GM19025 (cell line): ENCODE data around the gene PYCR2.
"Not testable (repeated sequence)": the region's sequence is repeated elsewhere in the genome, so short reads cannot be mapped to it uniquely, and the experiment has no call there.

ENCODE experiments used
- ATAC-seq: cut with Tn5 transposase; IDR thresholded peaks from one replicate; pipeline ENCODE4 v1.9.1; 2021; ENCODE audit warnings: mild to moderate bottlenecking, low read depth, moderate library complexity; ENCODE audit not compliant: unreplicated experiment

The PYCR2 gene

DNA sequence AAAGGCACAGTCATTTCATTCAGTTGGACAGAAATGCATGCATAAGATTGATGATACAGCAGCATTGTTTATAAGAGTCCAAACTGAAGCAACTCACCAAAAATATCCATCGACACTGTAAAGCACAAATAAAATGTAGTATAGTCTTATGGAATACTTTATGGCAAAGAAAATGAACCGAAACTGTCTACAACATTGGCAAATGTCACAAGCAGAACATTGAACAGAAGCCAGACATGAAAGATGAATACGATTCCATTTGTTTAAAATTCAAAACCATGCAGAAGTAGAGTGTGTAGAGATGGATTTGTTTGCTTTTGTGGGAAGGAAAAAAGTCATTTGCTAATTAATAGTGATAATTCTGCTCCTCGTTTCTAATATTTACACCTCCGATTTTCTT lies 27.6 kb downstream of the PYCR2 start:
- no peak for ATAC-seq

DNA sequence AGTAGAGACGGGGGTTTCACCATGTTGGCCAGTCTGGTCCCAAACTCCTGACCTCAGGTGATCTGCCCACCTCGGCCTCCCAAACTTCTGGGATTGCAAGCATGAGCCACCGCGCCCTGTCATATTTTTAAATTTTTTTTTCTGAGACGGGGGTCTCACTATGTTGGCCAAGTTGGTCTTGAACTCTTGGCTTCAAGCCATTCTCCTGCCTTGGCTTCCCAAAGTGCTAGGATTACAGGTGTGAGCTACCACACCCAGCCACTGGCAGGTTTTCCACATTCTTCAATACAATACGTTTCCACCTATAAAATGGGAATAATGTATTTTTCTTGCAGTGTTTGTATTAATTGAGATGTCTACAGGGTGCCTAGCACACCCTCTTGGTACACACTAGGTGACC lies 31.7 kb downstream of the PYCR2 start:
- no peak for ATAC-seq

DNA sequence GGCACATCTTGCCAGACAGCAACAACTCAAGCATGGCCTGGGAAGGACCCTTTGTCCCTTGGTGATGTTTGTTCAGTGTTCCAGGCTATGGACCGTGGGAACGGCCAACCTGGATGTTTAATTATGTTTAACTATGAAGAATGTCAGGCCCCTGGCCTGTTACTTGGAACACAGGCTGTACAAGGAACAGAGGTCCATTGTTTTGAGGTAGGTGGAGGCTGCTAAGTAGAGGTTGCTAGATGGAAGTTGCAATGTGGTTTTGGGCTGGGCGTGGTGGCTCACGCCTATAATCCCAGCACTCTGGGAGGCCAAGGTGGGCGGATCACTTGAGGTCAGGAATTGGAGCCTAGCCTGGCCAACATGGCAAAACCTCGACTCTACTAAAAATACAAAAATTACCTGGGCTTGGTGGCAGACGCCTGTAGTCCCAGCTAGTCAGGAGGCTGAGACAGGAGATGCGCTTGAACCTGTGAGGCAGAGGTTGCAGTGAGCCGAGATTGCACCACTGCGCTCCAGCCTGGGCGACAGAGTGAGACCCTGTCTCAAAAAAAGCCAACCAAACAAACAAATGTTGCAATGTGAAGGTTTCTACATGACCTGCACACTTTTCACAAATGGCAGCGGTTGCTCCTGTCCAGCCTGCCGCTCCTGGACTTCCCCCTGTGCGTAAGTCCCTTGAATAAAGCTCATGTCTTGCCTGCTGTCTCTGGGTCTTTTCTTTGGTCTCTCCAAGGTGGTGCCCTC lies 32.6 kb downstream of the PYCR2 start:
- no peak for ATAC-seq

DNA sequence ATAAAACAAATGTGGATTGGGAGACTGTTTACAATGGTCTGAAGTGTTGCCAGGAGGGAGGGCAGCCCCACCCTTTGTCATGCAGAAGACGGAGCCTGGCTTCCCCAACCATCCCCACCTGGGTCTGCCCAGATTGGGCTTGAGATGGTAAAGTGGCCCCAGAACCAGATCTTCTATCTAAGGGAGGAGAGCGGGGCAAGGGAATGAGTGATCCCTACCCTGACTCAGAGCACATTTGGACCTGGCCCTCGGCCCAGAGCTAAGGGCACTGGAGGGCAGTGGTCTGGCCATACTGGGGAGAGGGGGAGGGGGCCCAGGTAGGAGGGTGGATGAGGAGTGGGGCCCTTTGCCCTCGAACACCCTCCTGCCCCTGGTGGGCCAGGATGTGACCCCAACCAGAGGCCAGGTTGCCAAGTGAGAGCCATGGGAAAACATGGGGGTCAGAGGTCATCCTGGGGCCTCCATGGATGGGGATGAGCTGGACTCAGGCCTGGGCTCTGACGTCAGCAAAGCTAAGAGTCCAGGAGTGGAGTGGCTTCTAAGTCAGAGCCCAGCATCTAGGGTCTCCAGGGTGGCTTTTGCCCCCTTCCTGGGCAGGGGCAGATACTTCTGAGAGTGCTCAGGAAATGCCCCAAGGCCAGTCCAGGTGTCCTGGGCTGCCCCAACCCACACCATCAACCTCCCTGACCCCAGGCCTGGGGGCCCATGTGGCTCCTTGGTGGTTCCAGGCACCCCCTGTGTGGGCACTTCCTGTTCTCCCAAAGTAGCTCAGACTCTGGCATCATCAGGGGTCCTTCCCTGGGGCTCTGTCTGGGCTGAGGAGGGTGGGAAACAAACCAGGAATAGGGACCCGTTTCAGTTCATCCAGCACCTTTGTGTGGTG lies 33.5 kb downstream of the PYCR2 start:
- ATAC-seq: no peak

DNA sequence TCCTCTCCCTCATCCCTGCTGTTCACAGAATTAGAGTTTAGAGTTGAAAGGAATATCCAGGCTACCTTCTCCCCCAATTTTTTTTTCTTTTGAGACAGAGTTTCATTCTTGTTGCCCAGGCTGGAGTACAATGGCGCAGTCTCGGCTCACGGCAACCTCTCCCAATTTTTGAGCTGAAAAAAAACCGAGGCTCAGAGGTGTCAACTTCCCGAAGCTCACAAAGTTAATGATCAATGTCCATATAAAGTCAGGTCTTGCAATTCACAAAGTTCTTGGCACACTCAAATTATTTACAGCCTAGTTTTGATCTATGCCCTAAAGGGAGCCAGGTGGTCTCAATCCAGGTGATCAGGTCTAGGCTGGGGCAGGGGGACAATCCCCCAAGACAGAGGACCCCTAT lies 34.3 kb downstream of the PYCR2 start:
- ATAC-seq: no peak

DNA sequence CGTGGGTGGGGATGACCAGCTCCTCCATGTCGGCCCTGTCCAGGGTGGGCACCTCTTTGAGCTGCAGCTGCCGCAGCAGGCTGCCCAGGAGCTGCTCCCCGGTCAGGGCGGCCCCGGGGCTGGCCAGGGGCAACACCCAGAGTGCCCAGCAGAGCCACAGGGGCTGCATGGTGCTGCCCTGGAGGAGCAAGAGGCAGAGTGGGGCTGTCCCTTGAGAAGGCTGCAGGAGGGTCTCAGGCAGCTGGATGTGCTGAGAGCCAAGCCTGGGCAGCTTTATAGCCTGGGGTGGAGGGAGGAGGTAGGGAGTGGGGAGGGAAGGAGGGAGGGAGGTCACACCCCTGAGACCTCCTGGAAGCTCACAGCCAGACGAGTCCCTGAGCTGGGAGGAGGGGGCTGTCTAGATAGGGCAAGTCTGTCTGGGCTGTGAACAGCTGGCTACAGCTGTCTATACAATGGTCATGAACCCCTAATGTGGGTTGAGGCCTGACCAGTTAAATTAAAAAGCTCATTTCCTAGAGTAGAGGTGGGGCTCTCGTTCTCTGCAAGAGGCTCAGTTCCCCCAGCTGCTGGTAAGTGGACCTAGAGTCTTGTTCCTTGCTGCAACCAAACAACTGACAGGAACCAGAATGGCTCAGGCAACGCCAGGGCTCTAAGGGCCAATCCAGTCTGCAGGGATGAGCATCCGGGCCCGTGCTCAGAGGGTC lies 35.0 kb downstream of the PYCR2 start, which contains the start of gene LEFTY1:
Gene LEFTY1, minus strand, starts transcription at position 249 of the 704 bp plus-strand sequence. Its CDS starts 80 bp downstream, at position 169.
- no peak for ATAC-seq

DNA sequence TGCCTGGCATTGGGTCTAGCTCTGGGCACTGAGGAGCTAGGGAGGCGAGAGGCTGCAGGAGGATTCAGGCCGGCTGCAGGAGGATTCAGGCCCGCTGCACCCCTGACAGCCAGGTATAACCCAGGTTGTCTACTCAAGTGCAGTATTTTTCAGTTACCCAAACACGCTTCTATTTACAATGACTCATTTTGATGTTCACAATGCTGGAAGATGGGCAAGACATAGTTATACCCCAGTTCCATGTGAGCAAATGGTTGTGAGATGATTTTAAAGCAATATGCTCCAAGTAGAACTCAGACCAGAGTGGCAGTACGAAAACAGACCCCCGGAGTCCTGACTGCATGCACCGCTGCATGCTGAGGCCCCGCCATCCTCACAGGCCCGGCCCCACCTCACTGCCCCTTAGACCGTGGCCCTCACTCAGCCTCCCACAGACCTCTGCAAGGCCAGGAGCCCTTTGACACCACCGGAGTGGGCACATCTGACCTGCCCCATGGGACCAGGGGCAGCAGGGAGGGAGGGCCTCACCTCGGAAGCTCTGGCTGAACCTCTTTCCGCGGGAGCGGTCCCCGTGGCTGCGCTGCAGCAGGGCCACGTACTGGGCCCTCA lies 35.7 kb downstream of the PYCR2 start:
- ATAC-seq: no peak

DNA sequence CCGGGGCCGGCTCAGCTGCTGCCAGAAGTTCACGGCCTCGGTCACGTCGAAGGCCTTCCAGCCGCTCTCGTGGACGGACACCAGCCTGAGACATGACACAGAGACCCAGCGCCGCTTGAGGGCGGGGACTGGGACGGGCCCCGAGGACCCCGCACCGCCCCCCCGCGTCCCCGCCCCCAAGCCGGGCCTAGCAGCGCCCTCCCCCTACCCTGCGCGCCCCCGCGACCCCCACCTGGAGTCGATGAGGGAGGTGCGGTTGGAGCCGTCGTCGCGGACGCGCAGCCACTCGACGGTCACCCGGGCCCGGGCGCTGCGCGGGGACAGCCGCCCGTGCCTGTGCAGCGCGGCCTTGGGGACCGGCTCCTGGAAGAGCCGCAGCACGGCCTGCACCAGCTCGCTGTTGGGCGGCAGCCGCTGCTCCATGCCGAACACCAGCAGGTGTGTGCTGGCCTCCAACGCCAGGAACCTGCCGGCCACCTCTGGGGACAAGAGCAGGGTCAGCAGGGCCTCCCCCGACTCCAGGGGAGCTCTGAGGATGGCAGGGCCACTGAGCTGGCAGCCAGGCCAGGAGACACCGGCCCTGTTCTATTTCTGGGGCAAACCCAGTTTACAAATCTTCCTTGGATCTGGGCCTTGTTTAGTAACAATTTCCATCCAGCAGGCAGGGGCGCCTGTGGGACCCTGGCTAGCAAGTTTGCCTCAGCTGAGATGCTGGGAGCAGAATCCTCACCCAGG lies 36.3 kb downstream of the PYCR2 start:
- not testable (repeated sequence) for ATAC-seq

DNA sequence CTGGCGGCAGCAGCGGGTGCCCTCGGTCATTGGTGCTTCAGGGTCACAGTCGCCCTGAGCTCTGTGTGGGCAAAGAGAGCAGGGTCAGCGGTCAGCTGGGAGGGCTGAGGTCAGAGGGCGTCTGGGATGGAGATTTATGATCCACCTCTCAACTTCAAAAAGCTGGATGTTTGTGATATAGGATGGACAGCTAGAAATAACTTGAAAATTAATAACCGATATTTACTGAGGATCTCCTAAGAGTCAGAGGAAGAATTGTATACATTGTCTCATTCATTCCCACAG lies 37.1 kb downstream of the PYCR2 start:
- ATAC-seq: no peak

DNA sequence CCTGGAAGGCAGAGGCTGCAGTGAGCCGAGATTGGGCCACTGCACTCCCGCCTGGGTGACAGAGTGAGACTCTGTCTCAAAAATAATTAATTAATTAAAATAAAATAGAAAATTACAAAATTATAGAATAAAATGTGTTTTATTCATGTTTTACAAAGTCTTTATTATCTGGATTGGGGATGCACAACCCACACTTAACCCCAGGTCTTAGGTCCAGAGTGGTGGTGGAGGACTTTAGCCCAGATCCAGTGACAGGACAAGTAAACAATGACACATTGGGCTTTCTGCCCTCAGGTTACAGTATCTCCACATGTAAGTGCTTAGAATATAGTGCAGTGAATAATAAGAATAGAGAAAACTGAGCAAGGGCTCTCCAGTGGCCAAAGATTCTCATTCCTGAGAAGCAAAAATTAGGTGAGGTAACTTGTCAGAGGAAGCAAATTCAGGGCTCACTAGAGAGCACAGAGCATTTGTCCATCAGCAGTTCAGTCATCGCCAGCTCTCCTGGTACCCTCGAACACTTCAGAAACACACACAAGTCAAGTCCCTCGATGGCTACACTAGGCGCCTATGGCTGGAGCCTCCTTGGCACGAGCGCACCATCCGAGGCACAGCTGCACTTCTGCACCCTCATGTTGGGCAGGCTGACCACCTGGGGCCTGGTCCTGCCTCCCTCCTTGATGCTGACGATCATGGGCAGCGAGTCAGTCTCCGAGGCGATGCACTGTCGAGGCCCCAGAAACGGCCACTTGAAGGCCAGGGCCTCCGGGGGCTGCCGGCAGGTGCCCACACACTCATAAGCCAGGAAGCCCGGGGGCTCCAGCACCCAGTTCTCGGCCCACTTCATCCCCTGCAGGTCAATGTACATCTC lies 37.7 kb downstream of the PYCR2 start:
- ATAC-seq: no peak

DNA sequence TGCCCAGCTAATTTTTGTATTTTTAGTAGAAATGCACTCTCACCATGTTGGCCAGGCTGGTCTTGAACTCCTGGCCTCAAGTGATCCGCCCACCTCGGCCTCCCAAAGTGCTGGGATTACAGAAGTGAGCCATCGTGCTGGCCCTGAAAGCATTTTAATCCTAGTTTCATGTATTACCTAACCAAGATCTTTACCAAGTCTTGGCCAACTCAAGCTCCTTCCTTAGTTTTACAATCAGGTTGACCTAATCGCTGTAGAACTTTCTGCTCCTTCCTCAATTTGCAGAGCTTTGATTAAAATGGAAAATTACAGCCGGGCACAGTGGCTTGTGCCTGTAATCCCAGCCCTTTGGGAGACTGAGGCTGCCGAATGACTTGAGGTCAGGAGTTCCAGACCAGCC lies 38.7 kb downstream of the PYCR2 start:
- ATAC-seq: no peak

DNA sequence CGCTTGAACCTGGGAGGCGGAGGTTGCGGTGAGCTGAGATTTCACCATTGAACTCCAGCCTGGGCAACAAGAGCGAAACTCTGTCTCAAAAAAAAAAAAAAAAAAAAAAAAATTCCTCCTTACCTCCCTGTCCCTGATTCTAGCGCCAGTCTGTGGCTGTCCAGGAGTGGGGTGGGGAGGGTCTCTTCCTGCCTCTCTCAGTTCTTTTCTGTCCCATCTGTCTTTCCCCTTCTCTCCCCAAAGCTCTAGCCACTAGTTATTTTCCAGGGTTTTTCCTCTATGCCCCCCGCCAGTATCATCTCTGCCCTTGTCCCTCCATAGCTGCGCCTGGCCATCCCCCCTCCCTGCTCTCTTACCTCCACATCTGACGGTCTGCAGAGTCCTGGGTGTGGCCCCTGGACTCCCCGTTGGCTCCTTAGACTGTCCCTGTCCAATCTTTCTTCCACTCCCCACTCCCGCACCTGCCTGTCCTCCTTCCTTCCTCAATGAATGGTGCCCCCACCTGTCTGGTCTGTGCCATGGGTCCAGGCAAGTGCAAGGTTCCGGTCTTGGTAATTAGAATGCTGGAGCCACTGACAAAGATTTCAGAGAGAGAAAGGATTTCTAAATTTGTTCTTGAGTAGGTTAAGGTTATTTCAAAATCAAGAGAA lies 40.3 kb downstream of the PYCR2 start:
- ATAC-seq: no peak

DNA sequence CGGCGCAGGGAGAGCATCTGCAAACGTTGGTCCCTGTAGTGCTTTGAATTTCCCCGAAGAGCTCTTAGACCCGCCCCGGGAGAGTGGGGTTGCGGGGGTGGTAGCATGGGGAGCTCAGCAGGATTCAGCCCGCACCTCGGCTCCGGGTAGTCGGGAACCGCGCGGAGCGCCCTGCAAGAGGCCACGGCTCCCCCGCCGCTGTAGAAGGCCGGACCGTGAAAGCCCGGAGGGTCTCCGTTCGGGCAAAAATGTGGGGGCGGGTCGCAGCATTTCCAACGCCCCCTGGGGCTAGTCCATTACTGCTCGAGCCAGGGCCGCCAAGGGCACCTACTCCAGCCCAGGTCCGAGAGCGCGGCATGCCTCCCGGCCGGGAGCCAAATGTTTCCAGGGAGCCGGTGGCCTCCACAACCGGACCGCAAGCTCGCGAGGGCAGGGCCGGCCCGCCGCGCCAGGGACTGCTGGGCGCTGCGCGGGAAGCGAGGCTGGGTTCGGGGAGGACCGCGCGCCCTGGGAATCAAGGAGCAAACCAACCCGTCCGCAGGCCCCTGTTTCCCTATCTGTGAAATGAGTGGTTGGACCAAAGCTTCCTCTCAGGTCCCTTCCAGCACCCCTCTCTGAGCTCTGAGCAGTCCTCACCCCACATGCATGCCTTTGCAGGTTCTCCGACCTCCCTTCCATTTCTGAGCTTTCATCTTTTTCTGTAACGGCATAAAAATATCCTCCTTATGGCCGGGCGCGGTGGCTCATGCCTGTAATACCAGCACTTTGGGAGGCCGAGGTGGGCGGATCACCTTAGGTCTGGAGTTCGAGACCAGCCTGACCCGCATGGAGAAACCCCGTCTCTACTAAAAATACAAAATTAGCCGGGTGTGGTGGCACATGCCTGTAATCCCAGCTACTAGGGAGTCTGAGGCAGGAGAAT lies 41.1 kb downstream of the PYCR2 start:
- ATAC-seq: peak; percentile 20

DNA sequence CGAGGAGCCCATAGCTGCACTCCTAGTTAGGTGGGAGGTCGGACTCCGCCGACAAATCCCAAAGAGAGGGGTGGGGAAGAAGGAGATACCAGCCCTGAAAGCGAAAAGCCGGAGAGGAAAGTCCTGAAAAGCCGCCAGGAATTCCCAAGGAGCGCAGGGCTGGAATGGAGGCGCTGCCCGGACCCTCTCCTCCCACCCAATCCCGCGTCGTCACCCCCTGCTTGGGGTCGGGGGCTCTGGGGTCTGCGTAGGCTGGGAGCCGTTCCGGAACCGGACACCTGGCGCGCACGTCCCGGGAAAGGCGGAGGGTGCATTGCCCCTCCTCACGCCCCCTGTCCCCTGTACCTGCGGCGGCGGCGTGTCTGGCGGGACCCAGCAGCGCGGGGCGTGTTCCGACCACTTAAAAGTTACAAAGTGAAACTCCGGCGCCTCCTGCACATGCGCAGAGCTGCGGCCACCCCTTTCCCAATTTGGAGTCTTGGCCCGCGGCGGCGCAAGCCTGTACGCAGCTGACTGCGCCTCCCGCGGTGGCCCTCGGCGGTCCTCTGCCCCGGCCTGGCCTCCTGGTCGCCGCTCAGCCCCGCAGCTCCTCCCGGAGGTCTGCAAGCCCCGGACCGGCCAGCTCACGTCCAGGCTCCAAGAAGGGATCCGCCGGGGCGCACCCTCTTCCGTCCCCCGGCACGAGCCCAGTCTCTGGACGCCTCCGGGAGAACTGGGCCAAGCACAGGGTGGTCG lies 41.9 kb downstream of the PYCR2 start, which contains the start of gene TMEM63A:
Gene TMEM63A, minus strand, starts transcription at position 422 of the 735 bp plus-strand sequence. CDS start 4,800 bp downstream, outside the sequence.
- ATAC-seq: peak; percentile 74

DNA sequence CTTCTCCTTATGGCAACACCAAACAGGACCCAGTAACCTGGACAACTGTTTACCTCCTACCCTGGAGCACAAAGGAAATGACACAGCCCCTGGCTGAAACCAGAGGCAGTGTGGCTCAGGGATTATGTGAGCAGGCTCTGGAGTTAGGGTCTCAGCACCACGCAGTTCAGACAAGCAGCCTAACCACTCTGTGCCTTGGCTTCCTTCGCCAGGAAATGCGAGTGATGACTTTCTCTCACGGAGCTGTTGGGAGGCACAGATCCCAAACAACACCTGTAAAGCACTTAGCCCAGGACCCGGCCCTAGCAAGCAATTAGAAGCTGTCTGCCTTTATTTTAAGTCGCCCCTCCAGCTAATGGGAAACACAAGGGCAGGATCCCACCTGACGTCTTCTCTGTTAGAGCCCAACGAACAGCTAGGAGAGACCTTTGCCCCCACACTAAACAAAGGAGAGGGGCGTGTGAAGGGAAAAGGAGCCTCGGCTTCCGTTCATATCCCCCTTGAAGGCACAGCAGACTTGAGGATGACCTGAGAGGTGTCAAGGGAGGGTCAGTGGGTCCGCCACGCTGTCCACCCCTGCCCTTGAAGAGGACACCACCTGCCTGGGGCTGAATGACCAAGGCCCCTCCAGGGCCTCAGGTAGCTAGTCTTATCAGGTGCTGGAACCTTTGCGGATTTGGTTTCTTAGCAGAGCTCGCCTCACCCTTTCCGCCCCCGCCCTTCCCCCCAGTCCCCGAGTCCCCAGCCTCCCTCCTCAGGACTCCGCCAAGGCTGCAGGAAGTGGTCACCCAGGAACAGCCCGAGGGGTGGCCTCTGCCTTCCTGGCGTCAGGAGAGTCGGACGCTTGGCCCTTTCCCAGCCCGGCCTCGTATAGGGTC lies 42.7 kb downstream of the PYCR2 start:
- no peak for ATAC-seq

DNA sequence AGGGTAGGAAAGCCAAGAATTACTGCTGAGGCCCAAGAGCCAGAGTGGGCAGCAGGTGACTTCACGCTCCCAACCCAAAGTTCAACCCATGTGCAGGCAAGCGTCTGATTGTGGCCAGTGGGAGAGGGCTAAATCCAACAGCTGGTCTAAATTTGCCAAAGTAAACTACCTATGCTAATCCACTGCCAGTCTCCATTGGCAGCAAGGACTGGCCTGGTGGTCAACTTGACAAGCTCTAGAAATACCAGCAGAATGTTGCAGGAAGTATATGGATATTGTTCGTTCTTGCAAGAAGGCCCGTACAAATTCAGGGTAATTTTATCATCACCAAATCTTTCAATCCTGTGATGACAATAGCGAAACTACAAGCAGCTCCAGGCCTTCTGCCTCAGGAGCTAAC lies 43.4 kb downstream of the PYCR2 start:
- ATAC-seq: no peak
